Uterus (tissue), 2 donors: ENCODE results near the gene EVI2B.

ENCODE experiments used
- CTCF ChIP-seq, 4 experiments: fragments of 200-600 bp in 2 of 4; fragments of 450-650 bp in 2 of 4; sonication (generic) in 2 of 4; IDR thresholded peaks; one replicate each; pipeline ENCODE4 v1.5.1; 2016 to 2019; ENCODE audit warnings: antibody characterized with exemption in 4 of 4, mild to moderate bottlenecking in 2 of 4, moderate library complexity in 1 of 4
- POLR2A ChIP-seq, 2 donors: fragments of 450-650 bp; IDR thresholded peaks; one replicate each; pipeline ENCODE4 v1.6.1; 2016; ENCODE audit warnings: antibody characterized with exemption in 2 of 2, mild to moderate bottlenecking in 1 of 2, moderate library complexity in 1 of 2

- no peak for TF ChIP-seq CTCF (IDR thresholded peaks at IDR 0.05)
- no peak for TF ChIP-seq POLR2A (IDR thresholded peaks at IDR 0.05)
These were observed 22.0 kb downstream of the EVI2B start for GRCh38 chr17:31291820-31292219.
